Ecto neural progenitor cell (in vitro differentiated cells): Measurements from ENCODE around the gene FGFR2.

Source experiments
- DNase-seq: peaks from one replicate; pipeline ENCODE4 v3.0.0-alpha.2; 2018; ENCODE audit warnings: low spot score

FGFR2 gene

GRCh38 chr10:121553511-121554264 lies 44.6 kb downstream of the FGFR2 start:
- DNase-seq, result no peak

GRCh38 chr10:121552746-121553145 lies 45.5 kb downstream of the FGFR2 start:
- DNase-seq, result no peak

- DNase-seq, result no peak
These were observed 46.9 kb downstream of the FGFR2 start for GRCh38 chr10:121551210-121551885.

- no peak for DNase-seq
These were observed 53.9 kb downstream of the FGFR2 start for GRCh38 chr10:121544301-121544869.

- DNase-seq, result no peak
These were observed 54.7 kb downstream of the FGFR2 start for GRCh38 chr10:121543545-121543944.

- DNase-seq, result no peak
These were observed 56.7 kb downstream of the FGFR2 start for GRCh38 chr10:121541450-121542120.

- DNase-seq, result no peak
These were observed 57.4 kb downstream of the FGFR2 start for GRCh38 chr10:121540732-121541395.

- no peak for DNase-seq
These were observed 58.5 kb downstream of the FGFR2 start for GRCh38 chr10:121539786-121540185.

GRCh38 chr10:121536310-121536913 lies 61.8 kb downstream of the FGFR2 start:
- no peak for DNase-seq

GRCh38 chr10:121535381-121535780 lies 62.9 kb downstream of the FGFR2 start:
- DNase-seq, result no peak

- no peak for DNase-seq
These were observed 65.9 kb downstream of the FGFR2 start for GRCh38 chr10:121532292-121532864.

- no peak for DNase-seq
These were observed 66.4 kb downstream of the FGFR2 start for GRCh38 chr10:121531830-121532178.

GRCh38 chr10:121531076-121531829 lies 67.0 kb downstream of the FGFR2 start:
- DNase-seq, result no peak

GRCh38 chr10:121530481-121531075 lies 67.7 kb downstream of the FGFR2 start:
- no peak for DNase-seq

GRCh38 chr10:121527690-121528089 lies 70.6 kb downstream of the FGFR2 start:
- DNase-seq, result no peak

- no peak for DNase-seq
These were observed 71.4 kb downstream of the FGFR2 start for GRCh38 chr10:121526801-121527221.

GRCh38 chr10:121526135-121526790 lies 72.0 kb downstream of the FGFR2 start:
- DNase-seq, result no peak

- no peak for DNase-seq
These were observed 72.8 kb downstream of the FGFR2 start for GRCh38 chr10:121525251-121526134.
